ENCODE results near the gene RTF1.
"Not testable (repeated sequence)": the region's sequence is repeated elsewhere in the genome, so short reads cannot be mapped to it uniquely, and the experiment has no call there.

The RTF1 gene

GRCh38 chr15:41469644-41470043 lies 52.7 kb downstream of the RTF1 start:
- H3K4me3 ChIP-seq (ENCODE audit: low read depth, low read length); H3K27ac ChIP-seq (ENCODE audit: extremely low read depth, low read depth, low read length); H3K9me3 ChIP-seq (ENCODE audit: control insufficient read depth, insufficient read depth, low read depth, low read length); H3K4me1 ChIP-seq (ENCODE audit: control insufficient read depth, insufficient read depth, low read length); POLR2A ChIA-PET: not testable (repeated sequence)
- CTCF ChIA-PET: interaction anchor here (0.6 kb wide), 1 partner anchor 8 kb away, joined by 4 read pairs; no protein-coding TSS in a partner anchor
- TF ChIP-seq ZNF146 (tag by site-specific recombination; IDR thresholded peaks at IDR 0.05): peak; percentile 80
- H3K36me3 ChIP-seq (ENCODE audit: control insufficient read depth in 2 of 2, insufficient read depth in 1 of 2, low read length in 2 of 2): peaks cover 28 to 62% of the 10 kb centered on the region in 2 experiments

- H3K36me3 ChIP-seq (ENCODE audit: control insufficient read depth in 2 of 2, insufficient read depth in 1 of 2, low read length in 2 of 2): peaks cover 22 to 72% of the 10 kb centered on the region in 2 experiments
- CTCF ChIA-PET: no interaction called here
Observed at GRCh38 chr15:41473418-41473817, 56.5 kb downstream of the RTF1 start.

GRCh38 chr15:41474436-41474835 lies 57.5 kb downstream of the RTF1 start:
- Histone ChIP-seq H3K4me1 (ENCODE audit: control insufficient read depth, insufficient read depth, low read length) (no peaks in the 10 kb centered on the region), H3K4me3 (ENCODE audit: low read depth, low read length) (no peak overlapping the region), H3K27ac (ENCODE audit: extremely low read depth, low read depth, low read length) (no peak overlapping the region), H3K36me3 (ENCODE audit: control insufficient read depth in 2 of 2, insufficient read depth in 1 of 2, low read length in 2 of 2) (peaks cover 24 to 74% of the 10 kb centered on the region in 2 experiments), H3K9me3 (ENCODE audit: control insufficient read depth, insufficient read depth, low read depth, low read length) (no peaks in the 10 kb centered on the region)
- TF ChIP-seq ZNF366 (tag by site-specific recombination; conservative IDR thresholded peaks at IDR 0.05): no peak
- TF ChIP-seq ZNF792 (tag by site-specific recombination; IDR thresholded peaks at IDR 0.05): no peak
- TF ChIP-seq ZNF423 (tag by site-specific recombination; IDR thresholded peaks at IDR 0.05): no peak
- TF ChIP-seq TCF7L2 (IDR thresholded peaks at IDR 0.05; ENCODE audit: borderline replicate concordance, low read depth, low read length): no peak
- no peak for TF ChIP-seq ZNF677 (tag by site-specific recombination; IDR thresholded peaks at IDR 0.05)
- TF ChIP-seq ZNF629 (tag by site-specific recombination; IDR thresholded peaks at IDR 0.05): no peak
- TF ChIP-seq ZNF585B (tag by site-specific recombination; IDR thresholded peaks at IDR 0.05): no peak
- no peak for TF ChIP-seq TRIM28 (IDR thresholded peaks at IDR 0.05; ENCODE audit: borderline replicate concordance, low read length)
- no peak for TF ChIP-seq TSHZ1 (tag by site-specific recombination; IDR thresholded peaks at IDR 0.05; ENCODE audit: borderline replicate concordance)
- TF ChIP-seq ZNF610 (tag by site-specific recombination; IDR thresholded peaks at IDR 0.05; ENCODE audit: borderline replicate concordance): no peak
- no peak for TF ChIP-seq ZNF37A (tag by site-specific recombination; IDR thresholded peaks at IDR 0.05)
- no peak for TF ChIP-seq ZBTB49 (tag by site-specific recombination; IDR thresholded peaks at IDR 0.05; ENCODE audit: low read depth)
- no peak for TF ChIP-seq ZNF707 (tag by site-specific recombination; IDR thresholded peaks at IDR 0.05)
- no peak for TF ChIP-seq ZNF701 (tag by site-specific recombination; IDR thresholded peaks at IDR 0.05)
- TF ChIP-seq ZFP69B (tag by site-specific recombination; IDR thresholded peaks at IDR 0.05): no peak
- no peak for TF ChIP-seq ZNF211 (tag by site-specific recombination; IDR thresholded peaks at IDR 0.05; ENCODE audit: low read depth)
- CTCF ChIA-PET: no interaction called here
- POLR2A ChIA-PET: no interaction called here

More at GRCh38 chr15:41473418-41473817, 56.5 kb downstream of the RTF1 start:
- POLR2A ChIA-PET: no interaction called here
- Histone ChIP-seq H3K4me1 (ENCODE audit: control insufficient read depth, insufficient read depth, low read length) (no peaks in the 10 kb centered on the region), H3K27ac (ENCODE audit: extremely low read depth, low read depth, low read length) (no peak overlapping the region), H3K9me3 (ENCODE audit: control insufficient read depth, insufficient read depth, low read depth, low read length) (no peaks in the 10 kb centered on the region), H3K4me3 (ENCODE audit: low read depth, low read length) (no peak overlapping the region)
- no peak for TF ChIP-seq KLF1 (tag by site-specific recombination; IDR thresholded peaks at IDR 0.05)
- TF ChIP-seq ZNF488 (tag by site-specific recombination; IDR thresholded peaks at IDR 0.05): no peak
- TF ChIP-seq ZNF157 (tag by site-specific recombination; IDR thresholded peaks at IDR 0.05): no peak
- TF ChIP-seq ZNF214 (tag by site-specific recombination; IDR thresholded peaks at IDR 0.05; ENCODE audit: borderline replicate concordance): no peak
- no peak for TF ChIP-seq RBAK (tag by site-specific recombination; IDR thresholded peaks at IDR 0.05)

Measured in HEK293 (cell line).